Measurements from ENCODE around the gene ANKEF1.

DNA sequence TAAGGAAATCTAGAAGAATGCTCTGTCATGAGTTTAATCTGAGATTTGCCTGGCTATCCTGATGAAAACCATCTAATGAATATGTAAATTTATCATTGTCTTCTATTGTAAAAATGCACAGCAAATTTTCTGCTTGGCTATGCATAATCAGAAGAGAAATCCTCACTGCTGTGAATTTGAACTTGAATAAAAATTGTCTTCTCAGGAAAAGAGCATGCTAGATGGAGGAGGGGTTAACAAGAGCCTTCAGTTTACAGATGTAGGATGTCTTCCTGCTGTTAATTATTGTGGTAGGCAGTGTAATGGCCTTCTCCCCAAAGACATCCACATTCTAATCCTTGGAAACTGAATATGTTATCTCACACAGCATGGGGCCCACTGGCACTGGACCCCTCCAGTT, 45.8 kb downstream of the ANKEF1 start:
- TF ChIP-seq, protein P1, sequence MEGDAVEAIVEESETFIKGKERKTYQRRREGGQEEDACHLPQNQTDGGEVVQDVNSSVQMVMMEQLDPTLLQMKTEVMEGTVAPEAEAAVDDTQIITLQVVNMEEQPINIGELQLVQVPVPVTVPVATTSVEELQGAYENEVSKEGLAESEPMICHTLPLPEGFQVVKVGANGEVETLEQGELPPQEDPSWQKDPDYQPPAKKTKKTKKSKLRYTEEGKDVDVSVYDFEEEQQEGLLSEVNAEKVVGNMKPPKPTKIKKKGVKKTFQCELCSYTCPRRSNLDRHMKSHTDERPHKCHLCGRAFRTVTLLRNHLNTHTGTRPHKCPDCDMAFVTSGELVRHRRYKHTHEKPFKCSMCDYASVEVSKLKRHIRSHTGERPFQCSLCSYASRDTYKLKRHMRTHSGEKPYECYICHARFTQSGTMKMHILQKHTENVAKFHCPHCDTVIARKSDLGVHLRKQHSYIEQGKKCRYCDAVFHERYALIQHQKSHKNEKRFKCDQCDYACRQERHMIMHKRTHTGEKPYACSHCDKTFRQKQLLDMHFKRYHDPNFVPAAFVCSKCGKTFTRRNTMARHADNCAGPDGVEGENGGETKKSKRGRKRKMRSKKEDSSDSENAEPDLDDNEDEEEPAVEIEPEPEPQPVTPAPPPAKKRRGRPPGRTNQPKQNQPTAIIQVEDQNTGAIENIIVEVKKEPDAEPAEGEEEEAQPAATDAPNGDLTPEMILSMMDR (IDR thresholded peaks at IDR 0.05): no peak
- TF ChIP-seq POLR2A (IDR thresholded peaks at IDR 0.05): no peak

All from testis (tissue), 2 donors.